Transverse colon (tissue), 4 donors: ENCODE measurements around the gene EML4.

ENCODE experiments used
- CTCF ChIP-seq, 5 experiments: fragments of 200-600 bp in 3 of 5; fragments of 450-650 bp in 2 of 5; sonication (generic) in 3 of 5; IDR thresholded peaks; 1 replicate in 2 of 5; 2 replicates in 3 of 5; pipeline ENCODE4 v1.5.1; 2016 to 2017; ENCODE audit warnings: antibody characterized with exemption in 5 of 5, inconsistent platforms in 3 of 5, mild to moderate bottlenecking in 2 of 5, moderate library complexity in 1 of 5
- POLR2A ChIP-seq: fragments of 450-650 bp; IDR thresholded peaks from one replicate; pipeline ENCODE4 v1.6.1; 2016; ENCODE audit warnings: antibody characterized with exemption, mild to moderate bottlenecking, moderate library complexity
- POLR2AphosphoS5 ChIP-seq, 3 donors: sonication (generic); formaldehyde crosslinking; IDR thresholded peaks; one replicate each; pipeline ENCODE4 v1.6.1; 2016; ENCODE audit warnings: antibody characterized with exemption in 3 of 3

- TF ChIP-seq CTCF (IDR thresholded peaks at IDR 0.05): no peak
- no peak for TF ChIP-seq POLR2A
- TF ChIP-seq POLR2AphosphoS5 (IDR thresholded peaks at IDR 0.05): no peak
Observed at GRCh38 chr2:42193722-42194187, 24.6 kb downstream of the EML4 start.
